ENCODE results near the gene SIGMAR1.

- TF ChIP-seq CTCF (IDR thresholded peaks at IDR 0.05 in 8 of 11, conservative IDR thresholded peaks at IDR 0.05 in 3 of 11) (peak in 10 of 11 experiments; percentile 30 to 86 (median 77)), POLR2A (IDR thresholded peaks at IDR 0.05) (no peak)
Measured at GRCh38 chr9:34664281-34665066, 26.9 kb upstream of the SIGMAR1 start.

Data from spleen (tissue), 7 donors.